GM21526 (cell line): ENCODE data around the gene KIF1A.

ENCODE experiments used
- ATAC-seq: cut with Tn5 transposase; IDR thresholded peaks from one replicate; pipeline ENCODE4 v1.9.1; 2021; ENCODE audit warnings: moderate library complexity; ENCODE audit not compliant: unreplicated experiment, low FRiP score

Gene KIF1A

DNA sequence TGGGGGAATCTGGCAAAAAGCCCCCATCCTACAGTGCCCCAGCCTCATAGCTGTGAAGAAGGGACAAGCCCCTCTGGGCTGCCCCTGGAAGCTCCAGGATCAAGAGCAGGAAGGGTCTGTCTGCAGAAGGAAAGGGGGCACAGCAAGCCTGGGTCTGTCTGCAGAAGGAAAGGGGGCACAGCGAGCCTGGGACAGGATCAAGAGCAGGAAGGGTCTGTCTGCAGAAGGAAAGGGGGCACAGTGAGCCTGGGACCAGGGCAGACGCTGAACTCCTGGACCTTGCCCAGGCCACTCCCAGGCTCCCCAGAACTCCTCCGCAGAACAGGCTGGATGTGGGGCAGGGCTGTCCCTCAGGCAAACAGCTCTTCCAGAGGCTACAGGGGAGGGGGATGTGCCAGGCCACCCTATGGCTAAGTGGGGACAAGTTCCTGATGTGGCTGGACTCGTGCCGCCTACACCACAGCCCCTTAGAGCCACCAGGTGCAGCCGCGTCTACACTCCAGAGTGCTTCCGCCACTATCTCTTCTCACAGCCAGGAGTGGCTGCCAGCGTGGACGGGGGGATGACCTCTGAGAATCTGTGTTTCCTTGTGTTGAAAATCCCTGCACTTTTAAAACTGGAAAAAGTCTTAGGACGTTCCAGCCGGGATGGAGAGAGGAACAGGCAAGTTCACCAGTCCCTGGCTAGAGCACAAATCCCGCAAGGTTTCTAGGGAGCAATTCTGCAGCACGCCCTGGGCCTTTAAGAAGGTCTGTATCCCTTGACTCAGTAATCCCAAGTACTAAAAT is 20.8 kb downstream of the KIF1A start:
- no peak for ATAC-seq

DNA sequence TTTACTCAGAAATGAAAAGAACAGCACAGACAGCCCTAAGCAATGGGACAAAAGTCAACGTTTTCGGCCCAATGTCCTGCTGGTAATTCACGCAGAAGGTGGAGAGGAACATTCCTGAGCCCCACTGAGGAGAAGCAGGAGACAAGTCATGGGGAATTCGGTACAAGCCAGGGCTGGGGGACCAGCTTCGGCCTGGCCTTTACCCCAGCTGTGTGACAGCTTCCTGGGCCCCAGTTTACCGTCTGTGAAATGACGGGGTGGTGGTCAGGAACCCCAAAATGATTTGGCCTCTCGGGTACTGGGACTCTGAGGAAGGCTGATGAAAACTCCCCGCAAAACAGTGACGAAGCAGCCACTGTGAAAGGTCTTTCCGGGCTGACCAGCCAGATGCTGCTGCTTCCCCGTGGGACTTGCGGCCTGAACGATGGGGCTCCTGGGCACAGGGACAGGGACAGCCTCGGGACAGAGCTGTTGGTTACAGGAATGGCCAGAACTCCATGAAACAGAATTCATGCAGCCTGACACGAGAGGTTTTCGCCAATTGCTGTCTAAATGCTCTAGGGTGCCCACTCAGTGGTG is 21.6 kb downstream of the KIF1A start:
- no peak for ATAC-seq

DNA sequence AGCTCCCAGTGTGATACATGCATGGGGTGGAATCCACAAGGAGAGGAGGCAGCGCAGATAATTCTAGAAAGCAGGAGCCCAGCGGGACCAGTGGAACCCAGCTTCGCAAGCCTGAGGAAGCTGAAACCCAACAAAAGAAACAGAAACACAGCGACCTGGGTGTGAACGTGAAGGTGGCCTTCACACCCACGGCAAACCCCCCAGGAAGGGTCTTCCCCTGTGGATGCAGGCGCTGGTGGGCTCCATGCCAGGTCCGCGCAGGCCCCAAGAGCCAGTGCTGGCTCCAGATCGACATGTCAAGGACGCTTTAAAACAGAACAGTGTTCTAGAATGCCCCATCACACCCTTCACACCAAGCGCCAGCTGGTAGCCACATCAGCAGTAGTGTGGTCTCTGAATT is 22.1 kb downstream of the KIF1A start:
- no peak for ATAC-seq

DNA sequence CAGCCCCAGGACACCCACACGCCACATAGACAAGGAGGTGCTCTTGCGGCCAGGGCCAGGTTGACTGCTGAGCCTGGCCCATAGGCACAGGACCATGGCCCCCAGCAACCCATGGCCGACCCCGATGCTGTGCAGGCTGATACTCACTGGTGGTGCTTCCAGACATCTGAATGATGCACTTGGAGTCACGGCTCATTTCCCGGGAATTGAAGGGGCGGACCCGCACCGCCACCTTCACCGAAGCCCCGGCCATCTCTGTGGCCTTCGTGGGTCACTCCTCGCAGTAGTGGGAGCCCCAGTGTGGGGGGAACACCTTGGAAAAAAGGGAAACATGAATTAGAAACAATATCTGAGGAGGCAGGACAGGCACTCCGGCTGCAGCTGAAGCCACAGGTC is 22.5 kb downstream of the KIF1A start:
- ATAC-seq = no peak

DNA sequence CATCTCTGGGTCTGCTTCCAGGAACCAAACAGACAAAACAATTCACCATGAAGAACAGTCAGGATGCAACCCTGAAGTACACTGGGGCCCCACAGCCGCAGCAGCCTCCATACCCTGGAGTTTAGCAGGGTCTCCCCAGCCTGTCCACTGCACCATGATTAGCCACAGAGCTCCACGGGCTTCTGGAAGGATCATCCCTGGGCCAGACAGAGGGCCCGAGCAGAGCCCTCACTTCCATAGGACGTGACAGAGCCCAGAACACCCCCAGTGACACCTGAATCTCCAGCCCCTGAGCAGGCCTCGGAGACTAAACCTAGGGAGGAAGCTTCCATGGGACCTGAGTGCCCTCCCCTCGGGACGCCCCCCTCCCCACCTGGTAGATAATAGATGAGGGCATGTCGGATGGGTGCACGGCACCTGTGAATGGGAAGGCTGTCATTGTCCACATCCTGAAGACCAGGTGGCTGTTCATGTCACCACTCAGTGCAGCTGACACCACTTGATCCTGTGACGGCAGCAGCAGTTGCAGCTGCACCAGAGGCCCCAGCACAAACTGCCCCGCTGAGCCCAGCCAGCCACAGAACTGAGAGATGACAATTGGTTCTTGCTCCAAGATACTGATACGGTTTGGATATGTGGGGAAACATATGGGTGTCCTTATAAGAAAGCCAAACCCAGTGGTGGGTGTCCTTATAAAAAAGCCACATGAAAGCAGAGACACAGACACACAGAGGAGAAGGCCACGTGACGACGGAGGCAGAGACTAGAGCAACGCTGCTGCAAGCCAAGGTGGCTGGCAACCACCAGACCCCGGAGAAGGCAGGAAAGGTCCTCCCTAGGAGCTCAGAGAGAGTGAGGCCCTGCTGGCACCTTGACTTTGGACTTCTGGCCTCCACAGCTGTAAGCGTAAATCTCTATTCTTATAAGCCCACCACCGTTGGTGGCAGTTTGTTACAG is 23.2 kb downstream of the KIF1A start:
- ATAC-seq = no peak

DNA sequence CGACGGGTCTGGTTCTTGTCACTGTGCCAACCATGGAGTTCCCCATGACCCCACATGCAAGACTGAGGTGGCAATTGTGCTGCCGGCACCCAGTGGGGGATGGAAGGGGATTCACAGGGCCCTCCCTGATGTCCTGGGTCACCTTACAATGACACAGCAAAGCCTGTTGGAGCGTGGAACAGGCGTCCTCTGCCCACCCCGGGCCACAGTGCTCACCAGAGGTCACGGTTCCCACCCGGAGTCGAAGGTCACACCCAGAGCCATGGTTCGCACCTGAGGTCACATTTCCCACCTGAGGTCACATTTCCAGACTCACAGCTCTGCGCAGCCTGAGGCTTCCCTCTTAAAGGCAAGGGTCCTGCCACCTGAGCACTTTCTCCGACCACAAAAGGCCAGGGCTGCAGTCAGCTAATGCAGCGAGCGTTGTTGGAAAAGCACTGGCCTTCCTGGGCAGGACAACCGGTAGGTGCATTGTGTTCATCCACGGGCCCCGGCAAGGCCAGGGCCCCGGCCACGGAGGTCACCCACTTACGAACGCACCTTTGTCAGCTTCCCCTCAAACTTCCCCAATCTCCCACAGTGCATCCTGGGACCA is 24.0 kb downstream of the KIF1A start:
- ATAC-seq = no peak

DNA sequence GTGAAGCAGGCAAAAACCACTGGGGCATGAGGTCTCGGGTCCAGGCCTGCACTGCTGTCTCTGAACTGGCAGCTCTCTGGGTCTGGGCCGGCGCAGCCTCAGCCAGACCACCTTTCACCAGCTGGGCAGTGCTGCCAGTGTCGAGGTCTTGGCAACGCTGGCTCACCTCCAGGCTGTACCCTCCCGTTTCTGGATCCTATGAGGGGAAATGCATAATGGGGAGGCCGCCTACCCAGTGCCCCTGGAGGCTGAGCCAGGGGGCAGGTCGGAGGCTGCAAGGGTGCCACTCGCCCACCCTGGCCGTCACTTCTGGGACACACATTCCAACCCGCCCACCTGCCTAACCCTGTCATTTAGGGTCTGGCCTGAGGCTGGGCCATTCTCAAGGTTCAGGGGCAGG is 24.6 kb downstream of the KIF1A start:
- ATAC-seq = no peak

DNA sequence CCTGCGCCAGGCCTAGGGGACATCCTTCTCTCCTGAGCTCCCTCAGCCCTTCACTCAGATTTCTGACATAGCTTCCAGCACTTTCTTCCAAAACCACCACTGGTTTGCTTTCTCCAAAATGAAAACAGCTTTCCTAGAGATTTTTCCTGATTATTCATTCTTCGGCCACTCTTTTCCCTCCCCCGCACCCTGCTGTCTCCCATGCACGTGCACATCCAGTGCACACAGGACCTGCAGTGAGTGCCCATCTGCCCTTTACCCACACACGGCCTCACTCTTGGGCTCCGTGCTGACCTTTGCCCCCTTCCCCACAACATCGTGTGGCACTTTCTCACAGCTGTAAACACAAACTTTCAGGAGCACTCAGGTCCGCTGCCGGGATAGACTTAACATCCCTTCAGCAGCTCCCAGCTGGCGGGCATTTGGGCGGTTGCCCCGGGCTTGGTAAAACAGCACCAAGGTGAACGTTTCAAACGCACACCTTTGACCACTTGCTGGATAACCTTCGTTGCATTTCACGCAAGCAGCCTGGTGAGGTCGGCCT is 25.8 kb downstream of the KIF1A start:
- no peak for ATAC-seq

DNA sequence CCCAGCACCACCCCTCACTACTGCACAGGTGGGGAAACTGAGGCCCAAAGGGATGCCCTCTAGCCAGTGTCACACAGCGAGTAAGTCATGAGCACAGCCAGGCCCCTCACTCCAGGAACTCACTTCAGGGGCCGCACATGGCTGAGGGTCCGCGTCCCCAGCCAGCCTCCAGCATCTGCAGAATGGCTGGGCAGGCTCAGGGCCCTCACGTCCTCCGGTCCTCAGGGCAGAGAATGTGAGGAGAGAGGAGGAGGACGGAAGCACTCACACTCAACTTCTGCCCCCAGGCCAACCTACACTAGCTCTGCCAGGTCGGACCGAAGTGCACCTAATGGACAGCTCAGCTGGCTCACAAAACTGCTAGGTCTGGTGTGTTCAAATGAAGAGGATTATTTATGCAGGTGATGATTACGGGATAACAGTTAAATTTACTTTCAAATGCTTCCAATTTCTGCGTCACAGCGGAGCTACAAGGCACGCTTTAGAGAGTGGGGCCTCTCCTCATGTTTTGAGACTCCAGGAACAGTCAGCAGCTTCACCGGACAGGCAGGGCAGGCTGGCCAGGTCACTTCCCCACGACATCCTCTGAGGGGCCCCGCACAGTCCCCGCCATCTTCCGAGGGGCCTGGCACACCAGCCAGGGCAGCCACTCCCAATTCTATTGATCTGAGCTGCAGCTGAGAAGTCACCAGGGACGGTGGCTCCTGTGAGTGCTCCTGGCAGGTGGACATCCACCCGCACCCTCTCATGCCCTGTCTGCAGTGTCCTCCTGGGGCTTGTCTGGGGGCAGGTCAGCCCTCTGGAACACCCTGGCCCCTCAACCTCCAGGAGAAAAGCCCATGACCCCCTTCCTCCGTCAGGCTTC is 26.5 kb downstream of the KIF1A start:
- no peak for ATAC-seq

DNA sequence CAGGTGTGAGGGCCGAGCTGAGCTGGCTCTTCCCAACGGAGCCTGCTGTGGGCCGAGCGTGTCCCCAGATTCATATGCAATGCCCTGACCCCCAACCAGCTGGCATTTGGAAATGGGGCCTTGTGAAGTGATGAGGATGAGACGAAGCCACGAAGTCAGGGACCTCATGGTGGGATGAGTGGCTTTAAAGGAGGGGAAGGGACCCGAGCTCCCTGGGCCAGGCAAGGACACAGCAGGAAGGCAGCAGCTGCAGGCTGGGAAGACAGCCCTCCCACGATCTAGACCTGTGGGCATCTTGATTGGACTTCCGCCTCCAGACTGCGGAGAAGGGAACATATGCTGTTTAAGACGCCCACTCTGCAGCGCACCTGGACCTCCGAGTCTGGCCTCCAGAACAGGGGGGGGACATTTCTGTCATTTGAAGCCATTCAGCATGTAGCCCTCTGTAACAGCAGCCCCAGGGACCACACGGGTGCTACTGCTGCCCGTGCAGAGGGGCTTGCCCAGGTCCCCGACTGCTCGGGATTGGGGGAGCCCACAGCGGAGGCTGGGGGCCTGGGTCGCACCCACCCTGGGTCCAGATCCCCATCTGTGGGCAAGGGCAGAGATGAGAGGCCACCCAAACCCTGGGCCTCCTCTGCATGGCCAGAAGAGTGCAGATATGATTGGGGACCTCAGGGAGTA is 27.2 kb downstream of the KIF1A start:
- no peak for ATAC-seq

DNA sequence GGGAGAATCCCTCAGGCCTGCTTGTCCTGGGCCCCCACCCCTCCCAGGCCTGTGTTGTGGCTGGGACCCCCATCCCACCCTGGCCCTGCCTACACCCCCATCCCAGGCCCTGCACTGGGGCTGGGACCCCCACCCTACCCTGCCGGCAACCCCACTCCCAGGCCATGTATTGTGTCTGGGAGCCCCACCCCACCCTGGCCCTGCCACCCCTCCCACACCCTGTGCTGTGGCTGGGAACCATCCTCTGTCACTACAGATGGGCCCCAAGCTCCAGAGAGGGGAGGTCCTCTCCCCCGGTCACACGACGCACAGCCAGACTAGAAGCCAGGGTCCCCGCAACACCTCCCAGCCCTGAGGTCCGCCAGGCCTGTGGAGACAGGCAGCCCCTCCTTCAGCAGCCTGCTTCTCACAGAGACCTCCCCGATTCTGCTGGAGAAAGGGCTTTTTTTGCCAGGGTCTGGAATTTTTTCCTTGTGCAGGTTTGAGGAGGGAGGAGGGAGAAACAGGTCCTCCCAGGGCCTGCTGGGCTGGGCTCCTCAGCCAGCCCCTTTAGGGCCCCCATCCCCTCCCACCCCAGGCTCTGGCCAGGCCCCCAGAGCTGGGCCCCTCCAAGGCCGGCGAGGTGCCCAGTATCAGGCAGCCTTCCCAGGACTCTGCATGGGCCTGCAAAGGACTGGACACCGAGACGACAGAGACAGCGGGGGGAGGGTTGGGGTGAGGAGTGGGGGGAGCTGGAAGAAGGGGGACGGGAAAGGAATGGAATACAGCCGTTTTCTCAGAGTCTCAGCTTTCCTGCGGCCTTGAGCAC is 28.0 kb downstream of the KIF1A start:
- no peak for ATAC-seq

DNA sequence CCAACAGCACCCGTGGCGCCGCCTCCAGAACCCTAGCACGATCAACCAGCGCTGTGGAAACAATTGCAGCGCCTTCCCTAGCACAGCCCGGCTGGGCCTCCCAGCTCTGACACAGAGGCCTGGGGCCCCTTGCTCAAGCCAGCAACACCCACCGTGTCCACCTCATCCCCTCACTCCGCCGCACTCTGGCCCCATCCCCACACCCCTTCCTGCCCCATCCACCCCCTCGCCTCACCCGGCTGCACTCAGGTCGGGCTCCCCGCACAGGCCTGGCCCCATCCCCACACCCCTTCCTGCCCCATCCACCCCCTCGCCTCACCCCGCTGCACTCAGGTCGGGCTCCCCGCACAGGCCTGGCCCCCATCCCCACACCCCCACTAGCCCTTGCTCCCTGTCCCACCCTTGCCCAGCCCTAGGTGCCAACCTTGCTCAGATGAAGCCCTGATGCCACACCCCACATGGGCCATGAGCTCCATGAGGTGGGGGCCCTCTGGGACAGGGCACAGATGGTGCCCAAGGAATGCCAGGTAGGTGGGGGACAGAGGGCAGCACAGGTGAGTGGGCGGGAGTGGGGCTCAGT is 28.7 kb downstream of the KIF1A start:
- ATAC-seq = no peak

DNA sequence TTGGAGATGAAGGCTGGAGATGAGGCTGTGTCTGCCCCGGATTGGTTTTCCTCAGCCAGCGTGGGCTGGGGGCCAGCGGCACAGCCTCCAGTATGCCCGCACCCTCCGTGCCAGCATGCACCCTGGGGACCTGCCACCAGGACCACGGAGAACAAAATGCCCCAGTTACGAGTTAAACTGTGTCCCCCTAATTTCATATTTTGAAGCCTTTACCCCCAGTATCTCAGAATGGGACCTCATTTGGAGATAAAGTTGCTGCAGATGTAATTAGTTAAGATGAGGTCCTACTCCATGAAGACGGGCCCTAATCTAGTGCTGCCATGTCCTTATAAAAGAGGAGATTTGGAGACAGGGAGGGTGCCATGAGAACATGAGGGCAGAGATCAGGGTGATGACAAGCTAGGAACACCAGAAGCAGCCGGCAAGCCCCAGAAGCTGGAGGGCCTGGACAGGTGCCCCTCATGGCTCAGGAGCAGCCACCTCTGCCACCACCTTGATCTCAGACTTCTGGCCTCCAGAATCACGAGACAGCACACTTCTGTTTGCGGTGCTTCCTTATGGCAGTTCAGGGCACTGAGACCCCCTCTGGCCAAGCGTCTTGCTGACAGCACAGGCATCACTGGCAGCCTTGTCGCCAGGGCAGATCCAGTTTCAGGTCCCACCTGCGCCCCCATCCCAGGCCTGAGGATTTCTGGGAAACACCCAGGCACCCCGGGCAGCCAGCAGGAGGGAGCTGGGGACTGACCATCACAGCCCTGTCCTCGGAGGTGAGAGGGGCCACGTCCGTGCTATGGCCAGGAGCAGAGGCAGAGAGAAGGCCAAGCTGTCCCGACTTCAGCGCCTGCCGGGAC is 29.4 kb downstream of the KIF1A start:
- ATAC-seq = no peak

DNA sequence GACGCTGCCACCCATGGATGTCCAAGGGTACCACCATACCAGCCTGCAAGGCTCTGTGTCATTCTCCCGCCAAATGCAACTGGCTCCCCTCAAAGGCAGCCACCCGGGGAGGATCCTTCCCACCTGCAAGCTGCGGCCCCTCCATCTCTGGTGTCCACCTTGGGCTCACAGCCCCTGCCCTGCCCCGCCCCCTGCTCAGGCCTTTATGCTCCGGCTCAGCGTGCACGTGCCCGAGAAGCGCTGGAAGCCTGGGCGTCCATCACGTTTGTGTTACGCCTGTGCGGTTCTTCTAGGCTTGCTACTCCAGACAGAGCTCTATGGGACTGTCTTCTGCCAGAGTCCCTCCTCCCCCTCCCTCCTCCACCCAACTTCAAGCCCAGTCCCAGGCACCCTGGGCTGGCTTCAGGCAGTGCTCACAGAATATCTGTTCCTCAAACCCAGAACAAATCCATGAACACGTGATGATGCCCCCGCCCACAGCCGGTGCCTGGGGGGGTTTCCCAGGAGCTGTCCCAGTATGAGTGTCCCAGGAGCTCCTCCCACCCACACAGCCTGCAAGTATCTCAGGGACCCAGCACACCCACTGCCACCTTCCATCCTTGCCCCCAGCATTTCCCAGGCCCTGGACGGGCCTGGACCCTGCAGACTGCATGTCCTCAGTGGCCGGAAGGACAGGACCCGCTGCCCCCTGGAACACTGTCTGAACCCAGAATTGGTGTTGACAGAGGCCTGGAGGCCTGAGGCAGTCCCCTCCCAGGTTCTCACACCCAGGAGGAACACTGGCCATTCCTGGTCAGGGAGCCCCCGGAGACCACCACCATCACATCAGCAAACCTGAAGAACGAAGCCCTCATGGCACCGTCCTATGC is 30.3 kb downstream of the KIF1A start:
- ATAC-seq = no peak

DNA sequence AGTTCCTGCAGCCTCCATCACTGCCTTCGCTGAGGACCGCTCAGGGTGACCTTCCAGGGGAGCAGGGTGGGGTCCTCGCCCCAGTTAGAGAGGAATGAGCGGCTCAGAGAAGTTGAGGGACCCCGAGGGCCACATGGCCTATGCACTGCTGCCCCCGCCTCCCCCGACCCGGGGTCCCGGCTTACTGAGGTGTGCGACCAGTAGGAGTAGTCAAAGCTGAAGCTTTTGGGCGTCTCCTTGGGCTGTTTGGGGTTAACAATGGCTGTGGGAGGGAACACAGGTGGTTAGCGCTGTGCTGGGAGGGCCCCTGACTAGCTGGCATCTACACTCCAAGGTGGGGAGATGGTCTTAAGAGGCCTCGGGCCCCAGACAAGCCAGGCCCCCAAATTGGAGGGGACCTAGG is 31.0 kb downstream of the KIF1A start:
- no peak for ATAC-seq

DNA sequence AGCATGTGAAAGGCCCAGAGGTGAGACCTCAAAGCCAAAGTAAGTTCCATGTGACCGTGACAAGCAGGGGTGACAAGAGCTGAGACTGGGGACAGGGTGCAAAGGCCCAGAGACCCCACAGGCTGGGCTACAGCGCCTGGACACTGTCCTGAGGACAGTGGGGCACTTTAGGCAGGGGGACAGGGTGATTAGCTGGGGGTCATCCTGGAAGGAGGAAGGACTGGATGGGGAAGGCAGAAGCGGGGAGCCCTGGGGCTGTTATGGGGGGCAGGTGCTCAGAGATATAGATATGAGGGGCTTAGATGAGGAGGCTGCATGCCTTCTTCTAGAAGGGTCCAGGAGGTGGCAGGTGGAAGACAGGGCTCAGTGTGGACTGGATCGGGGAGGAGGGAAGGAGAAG is 31.5 kb downstream of the KIF1A start:
- ATAC-seq = no peak
